Left lung (tissue), 10 donors: Measurements from ENCODE around the gene P2RX3. TPM values are rescaled to one million over a fixed set of nuclear protein-coding genes. Genes with fewer than 3 reads are reported as not detected.

Experiments used
- ATAC-seq: fragments of 200-7000 bp; cut with Tn5 transposase; one replicate; pipeline ENCODE4 v1.9.1; 2020; ENCODE audit warnings: moderate library complexity
- DNase-seq, 4 donors: peaks; one replicate each; pipeline ENCODE4 v3.0.0-alpha.2; 2013 to 2020
- H3K27ac ChIP-seq, 2 donors: fragments of 200-600 bp; sonication (generic) in 1 of 2; one replicate each; pipeline versions ENCODE4 v1.5.0 to v1.8.0; 2020 to 2021
- H3K27me3 ChIP-seq, 2 donors: fragments of 200-600 bp; sonication (generic) in 1 of 2; one replicate each; pipeline versions ENCODE4 v1.5.0 to v1.8.0; 2020 to 2021
- H3K36me3 ChIP-seq, 2 donors: fragments of 200-600 bp; sonication (generic) in 1 of 2; one replicate each; pipeline versions ENCODE4 v1.5.0 to v1.8.0; 2020 to 2021
- H3K4me1 ChIP-seq, 2 donors: fragments of 200-600 bp; one replicate each; pipeline ENCODE4 v1.8.0; 2021
- H3K4me3 ChIP-seq, 2 donors: fragments of 200-600 bp; sonication (generic) in 1 of 2; one replicate each; pipeline versions ENCODE4 v1.5.0 to v1.8.0; 2020 to 2021; ENCODE audit warnings: mild to moderate bottlenecking in 1 of 2
- H3K9me3 ChIP-seq, 2 donors: fragments of 200-600 bp; sonication (generic) in 1 of 2; one replicate each; pipeline versions ENCODE4 v1.5.0 to v1.8.0; 2020 to 2021
- intact Hi-C, 2 donors: fragments of 100-400 bp; cut with DNase I; formaldehyde crosslinking; loops; one replicate each; pipeline versions ENCODE4 v1.11.2 to v1.14.2; 2022
- polyA plus RNA-seq, 6 donors: library from polyadenylated mRNA; unstranded; fragments of 120-200 nt; gene quantifications; one replicate each; pipeline ENCODE4 v1.2.1, GENCODE V29; 2013; ENCODE audit not compliant: insufficient read length in 6 of 6
- total RNA-seq, 2 donors: library from RNA; stranded (reverse); fragmentation: NEBNext Ultra II Directional; extraction: Animal tissue kit (Norgen Biotek cat#: 25700); gene quantifications; one replicate each; pipeline ENCODE4 v1.2.1, GENCODE V29; 2021
- TF ChIP-seq, protein P1 (sequence below), 2 donors: fragments of 200-600 bp; sonication (generic) in 1 of 2; IDR thresholded peaks; one replicate each; pipeline versions ENCODE4 v1.5.0 to v1.8.0; 2021; ENCODE audit warnings: antibody characterized with exemption in 2 of 2
- donor health status: DM: no; HTN: yes; CAD: no.
- donor health status: DM: no; HTN: no; CAD: no.

The P2RX3 gene
- total and polyA plus RNA-seq, 8 donors: 0.17 to 0.58 (median 0.28) TPM; not detected in 2

DNA sequence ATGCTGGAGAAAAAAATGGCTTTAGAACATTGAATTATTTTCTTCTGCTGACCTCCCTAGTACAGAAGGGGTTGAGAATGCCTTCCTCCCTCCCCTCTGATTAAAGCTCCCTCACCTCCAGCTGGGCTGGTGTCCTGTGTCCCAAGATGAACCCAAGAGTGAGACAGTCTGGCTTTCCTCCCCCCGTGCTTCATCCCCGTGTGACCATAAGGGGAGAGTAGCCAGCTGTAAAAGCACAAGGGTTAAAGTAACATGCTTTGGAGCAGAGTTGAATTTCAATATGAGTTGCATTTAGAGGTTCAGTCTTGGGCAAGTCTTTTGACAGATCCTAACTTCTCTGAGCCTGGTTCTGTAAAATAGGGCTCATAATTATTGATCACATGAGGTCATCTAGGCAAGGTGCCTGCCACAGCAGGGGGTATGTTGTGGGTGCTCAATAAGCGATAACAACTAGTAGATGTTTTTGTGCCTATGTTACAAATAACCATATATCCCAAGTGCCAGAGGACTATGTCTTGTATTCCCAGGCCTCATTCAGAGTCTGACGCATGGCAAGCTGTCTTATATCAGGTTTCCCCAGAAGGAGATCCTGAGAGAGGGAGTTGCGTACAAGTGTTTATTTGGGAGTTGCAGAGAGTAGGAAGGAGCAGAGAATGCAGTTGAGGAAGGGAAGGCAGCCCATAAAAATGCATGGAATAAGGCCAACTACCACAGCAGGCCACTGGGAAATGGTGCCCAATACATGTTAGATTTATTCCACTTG is 48.2 kb downstream of the P2RX3 start:
- DNase-seq (no peak), ATAC-seq (no peak)
- H3K4me1 ChIP-seq: no peaks in the 10 kb centered on the region
- H3K4me3 ChIP-seq: no peak overlapping the region
- no peak overlapping the region for H3K27ac ChIP-seq
- no peaks in the 10 kb centered on the region for H3K36me3 ChIP-seq
- no peaks in the 10 kb centered on the region for H3K27me3 ChIP-seq
- H3K9me3 ChIP-seq: no peaks in the 10 kb centered on the region
- TF ChIP-seq, protein P1, sequence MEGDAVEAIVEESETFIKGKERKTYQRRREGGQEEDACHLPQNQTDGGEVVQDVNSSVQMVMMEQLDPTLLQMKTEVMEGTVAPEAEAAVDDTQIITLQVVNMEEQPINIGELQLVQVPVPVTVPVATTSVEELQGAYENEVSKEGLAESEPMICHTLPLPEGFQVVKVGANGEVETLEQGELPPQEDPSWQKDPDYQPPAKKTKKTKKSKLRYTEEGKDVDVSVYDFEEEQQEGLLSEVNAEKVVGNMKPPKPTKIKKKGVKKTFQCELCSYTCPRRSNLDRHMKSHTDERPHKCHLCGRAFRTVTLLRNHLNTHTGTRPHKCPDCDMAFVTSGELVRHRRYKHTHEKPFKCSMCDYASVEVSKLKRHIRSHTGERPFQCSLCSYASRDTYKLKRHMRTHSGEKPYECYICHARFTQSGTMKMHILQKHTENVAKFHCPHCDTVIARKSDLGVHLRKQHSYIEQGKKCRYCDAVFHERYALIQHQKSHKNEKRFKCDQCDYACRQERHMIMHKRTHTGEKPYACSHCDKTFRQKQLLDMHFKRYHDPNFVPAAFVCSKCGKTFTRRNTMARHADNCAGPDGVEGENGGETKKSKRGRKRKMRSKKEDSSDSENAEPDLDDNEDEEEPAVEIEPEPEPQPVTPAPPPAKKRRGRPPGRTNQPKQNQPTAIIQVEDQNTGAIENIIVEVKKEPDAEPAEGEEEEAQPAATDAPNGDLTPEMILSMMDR (IDR thresholded peaks at IDR 0.05): no peak
- intact Hi-C loops: no loop called here

DNA sequence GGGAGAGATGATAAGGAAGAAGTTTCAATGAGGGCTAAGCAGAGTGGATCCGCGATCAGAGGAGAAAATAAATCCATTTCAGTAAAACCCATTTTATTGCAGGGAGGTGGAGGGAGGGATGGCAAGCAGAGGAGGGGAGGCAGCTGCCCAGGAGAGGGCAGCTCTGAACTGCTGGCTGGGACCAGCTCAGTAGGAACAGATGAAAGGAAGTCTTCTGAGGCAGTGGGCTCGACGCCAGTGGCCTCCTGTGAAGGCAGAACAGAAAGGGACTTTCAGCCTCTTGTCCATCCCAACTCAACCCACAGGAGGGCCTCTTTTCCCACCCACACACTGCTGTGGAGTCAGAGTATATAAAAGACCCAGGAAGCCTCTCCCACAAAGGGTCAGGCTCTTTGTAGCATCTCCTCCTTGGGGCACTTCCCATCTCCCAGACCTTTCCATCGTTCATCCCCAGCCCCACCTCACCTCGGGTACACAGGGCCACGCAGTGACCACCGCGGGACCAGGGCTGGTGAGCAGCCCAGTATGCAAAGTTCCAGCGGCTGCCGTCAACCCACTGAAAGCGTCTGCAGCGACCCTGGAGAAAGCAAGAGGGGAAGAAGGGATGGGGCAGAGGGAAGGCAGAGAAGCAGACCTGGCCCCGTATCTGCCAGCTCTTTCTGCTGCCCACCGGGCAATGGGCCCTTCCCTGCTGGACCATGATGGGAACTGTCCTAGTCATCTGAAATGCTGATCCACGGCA is 49.3 kb downstream of the P2RX3 start:
- Histone ChIP-seq H3K27me3 (no peaks in the 10 kb centered on the region), H3K27ac (no peak overlapping the region), H3K36me3 (no peaks in the 10 kb centered on the region), H3K4me1 (no peaks in the 10 kb centered on the region), H3K9me3 (no peaks in the 10 kb centered on the region), H3K4me3 (no peak overlapping the region)
- DNase-seq: no peak
- TF ChIP-seq, protein P1 (IDR thresholded peaks at IDR 0.05): no peak
- ATAC-seq: peak; percentile 22
- intact Hi-C loops: no loop called here

DNA sequence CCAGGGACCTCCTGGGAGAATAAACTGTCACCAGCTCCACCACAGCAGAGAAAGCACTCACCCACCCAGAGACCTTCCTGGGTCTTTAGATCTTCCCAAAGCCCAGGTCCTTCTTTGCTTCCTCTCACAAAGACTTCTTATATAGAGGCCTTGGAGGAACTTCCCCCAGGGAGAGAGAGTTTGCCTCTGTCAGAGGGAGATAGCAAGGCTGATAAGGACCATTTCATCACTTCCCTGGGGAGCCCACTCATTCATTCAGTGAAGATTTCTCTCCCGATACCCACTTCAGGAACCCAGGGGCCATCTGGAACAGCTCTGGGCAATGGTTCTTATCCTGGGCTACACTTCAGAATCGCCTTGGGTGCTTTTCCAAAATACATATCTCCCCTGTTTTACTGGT is 52.4 kb downstream of the P2RX3 start, which contains the start of gene PRG2:
PRG2 (minus strand) TSS at position 116 of the 400 bp plus-strand sequence. CDS start 706 bp downstream, outside the sequence.
- DNase-seq: no peak
- no peaks in the 10 kb centered on the region for H3K36me3 ChIP-seq
- no peak within 1 kb of the TSS for H3K4me3 ChIP-seq
- TF ChIP-seq, protein P1 (IDR thresholded peaks at IDR 0.05): no peak
- H3K27me3 ChIP-seq: no peaks in the 10 kb centered on the region
- no peak within 1 kb of the TSS for H3K27ac ChIP-seq
- ATAC-seq: no peak
- no peaks in the 10 kb centered on the region for H3K9me3 ChIP-seq
- no peaks in the 10 kb centered on the region for H3K4me1 ChIP-seq
- intact Hi-C loops: no loop called here

GRCh38 chr11:57391111-57391510 is 53.0 kb downstream of the P2RX3 start:
- Histone ChIP-seq H3K36me3 (no peaks in the 10 kb centered on the region), H3K27me3 (no peaks in the 10 kb centered on the region), H3K9me3 (no peaks in the 10 kb centered on the region), H3K4me1 (no peaks in the 10 kb centered on the region), H3K27ac (no peak overlapping the region), H3K4me3 (no peak overlapping the region)
- ATAC-seq (no peak), DNase-seq (no peak)
- intact Hi-C loops: no loop called here
- TF ChIP-seq, protein P1 (IDR thresholded peaks at IDR 0.05): no peak

DNA sequence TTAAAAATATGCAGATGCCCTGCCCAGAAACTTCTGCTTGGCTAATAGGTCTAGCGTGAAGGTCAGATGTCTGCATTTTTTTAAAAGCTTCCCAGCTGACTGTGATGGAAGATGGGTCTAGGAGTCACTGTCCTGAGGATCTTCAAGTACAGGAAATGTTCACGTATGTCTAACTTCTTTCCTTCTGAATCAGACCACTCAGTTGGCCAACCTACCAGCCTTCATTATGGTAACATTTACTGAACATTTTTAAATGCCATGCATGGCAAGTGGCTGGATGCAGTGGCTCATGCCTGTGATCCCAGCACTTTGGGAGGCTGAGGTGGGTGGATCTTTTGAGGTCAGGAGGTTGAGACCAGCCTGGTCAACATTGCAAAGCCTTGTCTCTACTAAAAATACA is 53.4 kb downstream of the P2RX3 start:
- no peaks in the 10 kb centered on the region for H3K4me1 ChIP-seq
- intact Hi-C loops: no loop called here
- H3K9me3 ChIP-seq: no peaks in the 10 kb centered on the region
- DNase-seq (no peak), ATAC-seq (no peak)
- no peak overlapping the region for H3K27ac ChIP-seq
- no peaks in the 10 kb centered on the region for H3K27me3 ChIP-seq
- no peak overlapping the region for H3K4me3 ChIP-seq
- H3K36me3 ChIP-seq: no peaks in the 10 kb centered on the region
- TF ChIP-seq, protein P1 (IDR thresholded peaks at IDR 0.05): no peak
